HepG2 (cell line): ENCODE results near the gene IFT122. TPM values are rescaled to one million over a fixed set of nuclear protein-coding genes. Genes with fewer than 3 reads are reported as not detected.

Source experiments
- ATF7-NPFF ChIP-seq: sonication (generic); formaldehyde crosslinking; IDR thresholded peaks from 2 replicates; pipeline ENCODE4 v1.8.1; 2023; ENCODE audit warnings: mild to moderate bottlenecking, low read depth, missing genetic modification reagents, moderate library complexity
- CTCF ChIP-seq: sonication (generic); formaldehyde crosslinking; IDR thresholded peaks from 2 replicates; pipeline ENCODE4 v1.5.0; 2020; ENCODE audit warnings: mild to moderate bottlenecking, missing genetic modification reagents, moderate library complexity
- FOXJ3 ChIP-seq: sonication (generic); formaldehyde crosslinking; IDR thresholded peaks from 2 replicates; pipeline ENCODE4 v1.4.0; 2020; ENCODE audit warnings: missing genetic modification reagents, mild to moderate bottlenecking, borderline replicate concordance
- GMEB2 ChIP-seq: IDR thresholded peaks from 2 replicates; pipeline ENCODE4 v1.6.1; 2016; ENCODE audit warnings: missing biosample characterization, missing genetic modification reagents, low read depth
- HNRNPLL ChIP-seq: fragments of 200-400 bp; formaldehyde crosslinking; IDR thresholded peaks from 2 replicates; pipeline ENCODE4 v1.6.1; 2017; ENCODE audit warnings: mild to moderate bottlenecking, low read depth, low read length; ENCODE audit not compliant: poor library complexity, severe bottlenecking
- HOXD1 ChIP-seq: sonication (generic); formaldehyde crosslinking; IDR thresholded peaks from 2 replicates; pipeline ENCODE4 v1.5.0; 2020; ENCODE audit warnings: missing genetic modification reagents
- MAF1 ChIP-seq: sonication (generic); formaldehyde crosslinking; IDR thresholded peaks from 2 replicates; pipeline ENCODE4 v1.5.0; 2020; ENCODE audit warnings: missing genetic modification reagents, borderline replicate concordance
- MAFK ChIP-seq, 2 experiments: IDR thresholded peaks in 1 of 2; conservative IDR thresholded peaks in 1 of 2; 2 replicates each; pipeline ENCODE4 v1.6.1; 2011; ENCODE audit warnings: improper control_type of control experiment in 2 of 2, low read length in 2 of 2
- MLLT10 ChIP-seq: sonication (generic); formaldehyde crosslinking; IDR thresholded peaks from 2 replicates; pipeline ENCODE4 v1.4.0; 2020; ENCODE audit warnings: missing genetic modification reagents
- POLR2A ChIP-seq, 2 experiments: IDR thresholded peaks; 2 replicates each; pipeline ENCODE4 v1.6.1; 2011; ENCODE audit warnings: low read depth in 2 of 2, low read length in 2 of 2, mild to moderate bottlenecking in 1 of 2, moderate library complexity in 1 of 2; ENCODE audit not compliant: insufficient read depth in 1 of 2
- REPIN1 ChIP-seq: sonication (generic); formaldehyde crosslinking; IDR thresholded peaks from 2 replicates; pipeline ENCODE4 v1.8.0; 2022; ENCODE audit warnings: missing genetic modification reagents, low read depth, mild to moderate bottlenecking, borderline replicate concordance
- RFXAP ChIP-seq: sonication (generic); formaldehyde crosslinking; IDR thresholded peaks from 2 replicates; pipeline ENCODE4 v1.4.0; 2020; ENCODE audit warnings: missing genetic modification reagents, borderline replicate concordance
- SKI ChIP-seq: fragments of 450-650 bp; IDR thresholded peaks from one replicate; pipeline ENCODE4 v1.6.1; 2018; ENCODE audit warnings: mild to moderate bottlenecking; ENCODE audit not compliant: partially characterized antibody
- SNAI1 ChIP-seq: sonication (generic); formaldehyde crosslinking; IDR thresholded peaks from 2 replicates; pipeline ENCODE4 v1.5.0; 2020; ENCODE audit warnings: mild to moderate bottlenecking, missing genetic modification reagents, borderline replicate concordance
- SNAPC2 ChIP-seq: sonication (generic); formaldehyde crosslinking; IDR thresholded peaks from 2 replicates; pipeline ENCODE4 v1.8.1; 2022; ENCODE audit warnings: mild to moderate bottlenecking, missing genetic modification reagents
- TAF15 ChIP-seq: fragments of 200-400 bp; formaldehyde crosslinking; IDR thresholded peaks from one replicate; pipeline ENCODE4 v1.6.1; 2018; ENCODE audit warnings: mild to moderate bottlenecking, low read depth, low read length; ENCODE audit not compliant: poor library complexity, severe bottlenecking
- TIGD3 ChIP-seq: sonication (generic); formaldehyde crosslinking; IDR thresholded peaks from 2 replicates; pipeline ENCODE4 v1.5.1; 2020; ENCODE audit warnings: mild to moderate bottlenecking, missing genetic modification reagents, borderline replicate concordance
- USF2 ChIP-seq, 2 experiments: sonication (generic) in 1 of 2; formaldehyde crosslinking in 1 of 2; IDR thresholded peaks; 2 replicates each; pipeline versions ENCODE4 v1.5.1 to v1.6.1; 2011 to 2020; ENCODE audit warnings: borderline replicate concordance in 1 of 2, low read depth in 1 of 2, low read length in 1 of 2, mild to moderate bottlenecking in 1 of 2, missing genetic modification reagents in 1 of 2, moderate library complexity in 1 of 2
- ZNF264 ChIP-seq: sonication (generic); formaldehyde crosslinking; IDR thresholded peaks from 2 replicates; pipeline ENCODE4 v1.4.0; 2020; ENCODE audit warnings: missing genetic modification reagents
- ZNF3 ChIP-seq: IDR thresholded peaks from 2 replicates; pipeline ENCODE4 v1.7.0; 2017; ENCODE audit warnings: inconsistent platforms
- ZNF7 ChIP-seq: IDR thresholded peaks from 2 replicates; pipeline ENCODE4 v1.6.1; 2016; ENCODE audit warnings: missing biosample characterization, missing genetic modification reagents
- ZNF891 ChIP-seq: sonication (generic); formaldehyde crosslinking; IDR thresholded peaks from 2 replicates; pipeline ENCODE4 v1.5.0; 2020; ENCODE audit warnings: mild to moderate bottlenecking, missing genetic modification reagents
- polyA plus RNA-seq, 8 experiments: library from polyadenylated mRNA; depleted of rRNA in 3 of 8; stranded (reverse) in 7 of 8; unstranded in 1 of 8; fragments of >200 nt; fragmentation: Illumina TruSeq in 4 of 8; extraction: Trizol in 4 of 8; gene quantifications; 2 replicates each; pipeline versions ENCODE4 v1.2.1 to v1.2.3, GENCODE V29; 2011 to 2016; ENCODE audit warnings: low read depth in 4 of 8, missing spikeins in 1 of 8, mixed read lengths in 1 of 8; ENCODE audit not compliant: insufficient read depth in 1 of 8
- total RNA-seq, 5 experiments: library from RNA; depleted of rRNA; stranded (reverse); fragments of >200 nt; fragmentation: Illumina TruSeq; extraction: Trizol; gene quantifications; 2 replicates each; pipeline ENCODE4 v1.2.3, GENCODE V29; 2016; ENCODE audit warnings: low read depth in 1 of 5

The IFT122 gene
- total and polyA plus RNA-seq, 2 of the 13 experiments (the other 11 are each of a cell fraction or from before 2014, with no cell fraction given): 10.1 to 10.3 TPM

- TF ChIP-seq ATF7-NPFF (CRISPR knock-in tag) (peak; percentile 50; the same call in 1 of the 2 replicates), SKI (no peak), MAF1 (0 out of 2 replicates have a peak, but pooled peaks have one; percentile 30), ZNF264 (CRISPR knock-in tag) (peak; percentile 39; the same call in 1 of the 2 replicates), FOXJ3 (no peak), MLLT10 (CRISPR knock-in tag) (no peak), TIGD3 (CRISPR knock-in tag) (no peak), RFXAP (CRISPR knock-in tag) (0 out of 2 replicates have a peak, but pooled peaks have one; percentile 62), HOXD1 (peak; percentile 40; the same call in 1 of the 2 replicates), POLR2A (IDR thresholded peaks at IDR 0.05; ENCODE audit: insufficient read depth in 1 of 2, low read depth in 2 of 2, low read length in 2 of 2) (peak in 1 of 2 experiments; percentile 47; a peak in 3 of 4 replicates), TAF15 (no peak), GMEB2 (CRISPR knock-in tag) (no peak), SNAPC2 (CRISPR knock-in tag) (no peak), HNRNPLL (peak; percentile 29), USF2 (IDR thresholded peaks at IDR 0.05; ENCODE audit: low read depth, low read length) (peak; percentile 82), USF2 (CRISPR knock-in tag; IDR thresholded peaks at IDR 0.05; ENCODE audit: borderline replicate concordance) (peak; percentile 94; the same call in 1 of the 2 replicates), REPIN1 (CRISPR knock-in tag) (0 out of 2 replicates have a peak, but pooled peaks have one; percentile 21), MAFK (conservative IDR thresholded peaks at IDR 0.05 in 1 of 2, IDR thresholded peaks at IDR 0.05 in 1 of 2; ENCODE audit: low read length in 2 of 2) (no peak), CTCF (peak; percentile 44), ZNF891 (CRISPR knock-in tag) (0 out of 2 replicates have a peak, but pooled peaks have one; percentile 26), ZNF3 (CRISPR knock-in tag) (no peak), ZNF7 (CRISPR knock-in tag) (no peak), SNAI1 (CRISPR knock-in tag) (no peak)
These were observed 11.5 kb upstream of the IFT122 start, which contains the start of gene EFCAB12 (continued) for GRCh38 chr3:129428376-129429079.
